ENCODE measurements around the gene HDAC3.
A peak's percentile ranks its signal among the peaks of the same experiment; 100 is the strongest.
"Not testable (repeated sequence)": the region's sequence is repeated elsewhere in the genome, so short reads cannot be mapped to it uniquely, and the experiment has no call there.

HDAC3 gene

DNA sequence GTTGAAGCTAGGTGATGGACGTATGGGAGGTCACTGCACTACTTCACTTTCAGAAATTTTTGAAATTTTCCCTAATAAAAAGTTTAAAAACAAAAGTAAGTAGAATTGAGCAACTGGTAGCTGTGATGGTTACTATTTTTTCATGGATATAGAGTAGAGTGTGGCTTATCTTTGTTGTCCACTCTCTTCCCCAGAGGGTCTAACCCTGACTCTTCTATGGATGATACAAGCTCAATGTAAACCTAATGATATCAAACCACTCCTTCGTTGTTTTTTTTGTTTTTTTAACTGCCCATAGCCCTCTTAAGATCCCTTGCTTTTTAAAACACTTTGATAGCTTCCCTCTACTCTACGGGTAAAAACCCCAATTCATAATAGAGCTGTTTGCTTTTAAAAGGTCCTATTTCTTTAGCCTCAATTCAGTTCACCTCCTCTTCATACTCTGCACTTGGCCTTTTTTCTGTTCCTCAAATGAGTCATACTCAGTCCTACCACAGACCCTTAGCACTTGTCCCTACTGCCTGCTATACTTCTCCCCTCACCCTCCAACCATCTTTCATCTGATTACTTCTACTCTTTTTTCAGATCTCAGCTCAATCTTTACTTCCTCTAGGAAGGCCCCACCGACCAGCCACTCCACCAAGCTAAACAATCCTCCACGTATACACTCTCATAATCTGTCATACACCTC lies 2.6 kb downstream of the HDAC3 start:
- DNase-seq: no peak

DNA sequence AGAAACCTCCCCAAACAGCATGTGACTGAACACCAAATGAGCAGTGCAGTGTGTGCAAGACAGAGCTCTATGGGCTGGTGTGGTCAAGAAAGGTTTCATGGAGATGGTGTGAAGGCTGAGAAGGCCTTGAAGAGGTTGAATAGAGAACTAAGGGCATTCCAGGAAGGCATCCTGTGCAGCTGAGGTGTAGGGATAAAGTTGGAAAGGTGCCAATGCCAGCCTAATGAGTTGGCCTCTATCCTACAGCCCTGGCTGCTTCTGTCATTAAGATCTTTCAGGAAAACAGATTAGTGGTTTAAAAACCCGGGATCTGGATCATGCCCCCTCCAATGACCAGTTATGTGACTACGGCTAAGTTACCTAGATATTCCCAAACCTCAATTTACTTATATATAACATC lies 4.0 kb downstream of the HDAC3 start:
- no peak for DNase-seq

DNA sequence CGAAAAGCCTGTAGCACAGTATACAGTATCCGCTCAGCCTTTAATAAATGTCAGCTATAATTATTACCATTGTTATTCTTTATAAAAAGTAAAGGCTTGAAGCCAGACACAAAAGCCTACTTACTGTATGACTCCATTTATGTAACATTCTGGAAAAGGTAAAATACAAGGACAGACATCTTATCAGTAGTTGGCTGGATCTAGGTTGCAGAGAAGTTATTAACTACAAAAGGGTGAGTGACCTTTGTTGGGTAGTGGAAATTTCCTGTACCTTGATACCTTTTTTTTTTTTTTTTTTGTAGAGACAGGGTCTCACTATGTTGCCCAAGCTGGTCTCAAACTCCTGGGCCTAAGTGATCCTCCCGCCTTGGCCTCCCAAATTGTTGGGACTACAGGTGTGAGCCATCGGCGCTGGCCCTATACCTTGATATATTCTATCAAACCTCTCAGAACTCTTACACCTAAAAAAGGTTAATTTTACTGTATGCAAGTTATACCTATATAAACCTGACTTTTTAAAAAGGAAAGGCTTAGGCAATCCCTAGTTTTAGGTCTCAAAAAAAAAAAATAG lies 6.0 kb downstream of the HDAC3 start:
- DNase-seq: no peak

GRCh38 chr5:141628175-141628788 lies 8.4 kb downstream of the HDAC3 start:
- no peak for DNase-seq

- DNase-seq: no peak
These were observed 13.0 kb downstream of the HDAC3 start for GRCh38 chr5:141623611-141624010.

DNA sequence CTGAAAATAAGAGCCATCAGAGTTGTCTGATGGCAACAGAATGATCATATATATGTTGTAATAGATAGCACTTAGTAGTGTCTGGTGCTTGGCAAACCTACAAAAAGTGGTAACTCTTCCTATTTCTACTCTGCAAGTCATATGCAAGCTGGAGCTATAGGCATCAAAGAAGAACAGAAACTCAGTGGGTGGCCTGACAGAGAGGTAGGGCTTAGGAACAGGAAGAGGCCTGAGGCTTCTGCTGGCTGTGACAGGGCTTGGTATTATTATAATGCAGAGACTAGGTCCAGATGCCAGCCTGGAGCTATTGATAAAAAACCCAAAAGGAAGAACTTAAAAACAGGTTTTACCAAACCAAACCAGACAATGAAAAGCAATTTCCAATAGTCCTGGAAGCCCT lies 13.5 kb downstream of the HDAC3 start:
- DNase-seq: no peak

DNA sequence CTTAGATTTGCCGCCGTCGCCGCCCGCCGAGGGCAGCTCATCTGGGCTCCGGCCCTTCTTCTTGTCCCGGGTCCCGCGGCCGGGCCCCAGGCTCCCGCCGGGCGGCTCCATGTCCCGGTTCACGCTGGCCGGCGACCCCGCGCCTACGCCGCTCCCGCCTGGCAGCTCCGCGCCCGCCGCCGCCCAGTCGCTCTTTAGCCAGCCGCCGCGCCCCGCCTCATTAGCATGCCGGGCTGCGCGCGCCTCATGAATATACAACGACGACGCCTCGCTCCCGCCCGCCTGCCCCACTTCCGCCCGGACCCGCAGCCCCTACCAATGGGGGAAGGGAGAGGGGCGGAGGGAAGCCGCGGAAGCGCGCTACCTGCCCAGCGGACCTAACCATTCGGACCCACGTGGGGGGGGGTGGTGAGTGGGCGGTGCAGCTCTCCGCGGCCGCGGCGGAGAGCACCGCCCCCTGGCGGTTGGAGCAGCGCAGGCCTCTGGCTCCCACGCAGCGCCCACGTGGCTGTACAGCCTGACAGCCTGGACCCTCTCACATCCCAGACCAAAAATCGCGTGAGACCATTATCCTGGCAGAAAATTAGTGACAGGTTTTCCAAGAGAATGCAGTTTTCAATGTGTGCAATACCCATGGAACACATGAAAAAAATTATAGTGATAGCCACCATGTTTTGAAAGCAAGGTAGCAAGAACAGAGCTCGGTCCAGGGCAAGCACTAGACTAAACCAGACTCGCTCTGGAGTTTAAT lies 17.7 kb downstream of the HDAC3 start, which contains the start of gene DIAPH1:
Gene DIAPH1, minus strand, starts transcription at position 197 of the 751 bp plus-strand sequence. Its CDS starts 86 bp downstream, at position 111.
- peak; percentile 98 for DNase-seq

GRCh38 chr5:141618030-141618803 lies 18.4 kb downstream of the HDAC3 start:
- peak; percentile 53 for DNase-seq

- DNase-seq: no peak
These were observed 19.0 kb downstream of the HDAC3 start for GRCh38 chr5:141617682-141618029.

- DNase-seq: no peak
These were observed 19.5 kb downstream of the HDAC3 start for GRCh38 chr5:141617128-141617527.

DNA sequence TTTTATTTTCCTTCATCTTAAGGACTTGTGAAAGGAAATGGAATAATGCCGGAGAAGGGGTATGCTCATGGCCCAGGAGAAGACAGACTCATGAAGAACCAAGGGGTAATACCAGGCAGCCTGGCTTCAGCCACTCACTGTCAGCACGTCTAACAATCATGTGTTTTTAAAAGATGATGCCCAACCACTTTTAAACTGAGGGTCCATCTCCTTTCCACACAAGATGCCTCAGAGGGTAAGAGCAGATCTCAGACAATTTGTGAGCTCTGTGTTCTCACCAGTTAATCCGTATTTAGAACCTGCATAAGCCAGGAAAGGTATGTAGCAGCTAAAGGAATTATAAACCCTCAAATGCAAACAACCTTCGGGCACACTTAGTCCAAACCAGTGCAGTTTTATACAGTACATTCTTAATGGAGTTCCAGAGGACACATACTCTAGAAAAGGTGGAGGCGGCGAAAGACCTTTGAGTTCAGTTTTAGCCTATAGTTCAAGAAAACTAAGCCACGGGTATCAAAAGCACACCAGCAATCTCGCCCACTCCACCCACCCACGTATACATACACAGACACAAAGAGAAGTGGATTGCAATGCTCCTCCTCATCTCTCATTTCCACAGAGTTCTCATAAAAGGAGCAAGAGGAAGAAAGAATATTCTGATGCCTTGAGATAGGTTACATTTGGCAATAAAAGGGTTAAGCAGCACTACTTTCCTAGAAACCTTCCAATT lies 20.5 kb downstream of the HDAC3 start:
- no peak for DNase-seq

GRCh38 chr5:141613344-141613743 lies 23.3 kb downstream of the HDAC3 start:
- DNase-seq: no peak

DNA sequence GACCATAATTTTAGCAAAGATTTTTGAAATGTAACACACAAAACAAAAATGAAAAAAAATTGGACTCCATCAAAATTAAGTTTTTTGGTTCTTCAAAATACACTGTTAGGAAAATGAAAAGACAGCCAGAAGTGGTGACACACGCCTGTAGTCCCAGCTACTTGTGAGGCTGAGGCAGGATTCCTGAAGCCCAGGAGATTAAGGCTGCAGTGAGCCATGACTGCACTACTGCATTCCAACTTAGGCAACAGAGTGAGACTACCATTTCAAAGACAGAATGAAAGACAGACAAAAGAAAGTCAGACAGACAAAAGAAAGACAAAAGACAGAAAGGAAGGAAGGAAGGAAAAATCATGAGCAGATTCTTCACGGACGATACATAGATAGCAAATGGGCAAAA lies 25.4 kb downstream of the HDAC3 start:
- DNase-seq: no peak

GRCh38 chr5:141609921-141610320 lies 26.7 kb downstream of the HDAC3 start:
- DNase-seq: not testable (repeated sequence)

DNA sequence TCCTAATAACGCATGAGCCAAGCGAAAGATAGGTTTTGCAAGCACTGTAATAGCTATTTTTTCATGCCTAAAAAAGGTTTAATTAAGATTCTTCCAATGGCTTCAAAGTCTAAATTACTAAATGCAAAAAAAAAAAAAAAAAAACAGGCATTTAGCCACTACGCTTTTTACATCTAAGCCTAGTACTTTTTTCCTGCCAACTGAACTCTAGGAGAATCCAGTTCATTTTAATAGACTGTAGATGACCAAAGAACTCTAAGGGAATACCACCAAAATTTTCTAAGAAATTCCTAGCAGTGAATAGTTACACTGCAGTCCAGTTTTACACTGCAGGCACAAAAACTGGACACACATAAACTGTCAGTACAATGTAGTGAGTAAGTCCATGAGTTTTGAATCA lies 27.6 kb downstream of the HDAC3 start:
- no peak for DNase-seq

DNA sequence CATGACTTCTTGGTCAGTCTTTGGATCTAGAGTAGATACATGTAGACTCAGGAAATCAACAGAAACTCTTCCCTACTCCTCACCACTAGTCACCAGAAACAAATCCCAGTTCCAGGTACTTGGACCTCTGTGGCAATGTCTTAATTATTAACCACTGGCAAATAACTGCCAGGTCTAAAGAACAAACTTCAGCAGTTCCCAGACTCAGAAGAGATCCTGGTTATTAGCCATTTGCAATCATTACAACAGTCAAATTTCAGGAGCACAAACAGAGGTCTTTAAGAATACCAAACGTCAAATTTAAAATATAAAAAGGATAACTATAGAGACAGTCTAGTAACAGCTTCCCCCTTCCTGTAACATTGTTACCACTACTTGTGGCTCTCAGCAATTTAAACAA lies 28.1 kb downstream of the HDAC3 start:
- no peak for DNase-seq

GRCh38 chr5:141608046-141608445 lies 28.6 kb downstream of the HDAC3 start:
- DNase-seq: no peak

DNA sequence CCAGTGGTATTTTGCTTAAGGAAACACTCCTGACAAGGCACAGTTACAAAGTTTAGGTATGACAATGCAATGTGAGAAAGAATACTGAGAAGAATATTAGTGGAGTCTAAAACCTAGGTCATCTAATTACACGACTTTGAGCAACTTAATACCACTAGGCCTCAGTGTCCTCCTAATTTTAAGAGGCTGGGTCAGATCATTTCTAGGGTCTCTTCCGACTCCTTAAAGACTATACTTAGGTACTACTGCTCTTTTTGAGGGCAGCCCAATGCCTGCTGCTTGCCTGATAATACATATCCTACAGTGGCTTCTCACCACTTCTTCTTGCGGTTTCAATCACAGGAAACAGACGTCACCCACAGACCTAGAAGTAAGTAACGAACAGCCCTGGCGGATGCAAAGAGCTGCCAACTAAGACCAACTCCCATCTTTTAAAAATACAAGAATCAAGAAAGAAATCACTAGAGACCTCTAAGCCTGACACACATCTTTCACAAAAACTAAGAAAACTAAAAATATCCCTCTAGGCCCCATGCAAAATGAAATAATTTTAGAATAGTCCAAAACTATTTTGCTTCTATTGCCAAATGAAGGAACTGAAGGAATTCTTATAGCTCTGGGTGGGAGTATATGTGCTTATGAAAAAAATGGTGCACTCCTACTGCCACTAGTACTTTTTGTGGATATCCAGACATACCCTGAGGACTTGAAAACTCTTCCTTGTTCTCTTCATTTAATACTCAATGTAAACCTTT lies 30.9 kb downstream of the HDAC3 start:
- DNase-seq: peak; percentile 63

- DNase-seq: peak; percentile 43
These were observed 32.5 kb downstream of the HDAC3 start for GRCh38 chr5:141603923-141604717.

GRCh38 chr5:141602606-141603005 lies 34.0 kb downstream of the HDAC3 start:
- no peak for DNase-seq
